Aorta (tissue), 5 donors: ENCODE data around the gene PTBP1. TPM values are rescaled to one million over a fixed set of nuclear protein-coding genes. Genes with fewer than 3 reads are reported as not detected.

ENCODE experiments used
- ATAC-seq: fragments of 200-7000 bp; cut with Tn5 transposase; one replicate; pipeline ENCODE4 v1.9.1; 2022; ENCODE audit warnings: moderate library complexity; ENCODE audit not compliant: low FRiP score
- DNase-seq, 2 donors: peaks; one replicate each; pipeline ENCODE4 v3.0.0-alpha.2; 2020
- H3K27ac ChIP-seq, 2 donors: one replicate each; pipeline ENCODE4 v1.5.1; 2013; ENCODE audit warnings: low read length in 2 of 2, mild to moderate bottlenecking in 2 of 2, moderate library complexity in 2 of 2, control low read depth in 1 of 2, inconsistent platforms in 1 of 2, low read depth in 1 of 2
- H3K27me3 ChIP-seq, 2 donors: one replicate each; pipeline ENCODE4 v1.6.1; 2013; ENCODE audit warnings: control low read depth in 1 of 2, low read length in 1 of 2, mild to moderate bottlenecking in 1 of 2, moderate library complexity in 1 of 2; ENCODE audit not compliant: insufficient read depth in 2 of 2, control insufficient read depth in 1 of 2
- H3K36me3 ChIP-seq, 2 donors: one replicate each; pipeline ENCODE4 v1.6.1; 2013; ENCODE audit warnings: control low read depth in 1 of 2, low read length in 1 of 2, mild to moderate bottlenecking in 1 of 2; ENCODE audit not compliant: insufficient read depth in 2 of 2, control insufficient read depth in 1 of 2
- H3K4me1 ChIP-seq, 2 donors: one replicate each; pipeline ENCODE4 v1.6.1; 2013; ENCODE audit warnings: low read length in 2 of 2, control low read depth in 1 of 2, mild to moderate bottlenecking in 1 of 2, moderate library complexity in 1 of 2; ENCODE audit not compliant: insufficient read depth in 2 of 2, control insufficient read depth in 1 of 2
- H3K4me3 ChIP-seq, 2 donors: one replicate each; pipeline ENCODE4 v1.5.1; 2013; ENCODE audit warnings: low read length in 2 of 2, control low read depth in 1 of 2, mild to moderate bottlenecking in 1 of 2
- H3K9me3 ChIP-seq: one replicate; pipeline ENCODE4 v1.6.1; 2013; ENCODE audit warnings: mild to moderate bottlenecking, low read length; ENCODE audit not compliant: control insufficient read depth
- WGBS, 2 donors: extraction: QIAGEN DNeasy Blood & Tissue Kit; methylation state at CpG; one replicate each; pipeline ENCODE4 v1.1.7; 2013; 5-methylcytosine and 5-hydroxymethylcytosine counted together
- intact Hi-C, 2 donors: fragments of 100-400 bp; cut with DNase I; formaldehyde crosslinking; loops; one replicate each; pipeline versions ENCODE4 v1.14.2 to v1.15.0; 2022
- polyA plus RNA-seq, 2 donors: library from polyadenylated mRNA; stranded (reverse); fragments of 200-250 nt; gene quantifications; one replicate each; pipeline ENCODE4 v1.2.3, GENCODE V29; 2013
- total RNA-seq, 2 donors: library from RNA; stranded (reverse); fragmentation: NEBNext Ultra II Directional; extraction: Animal tissue kit (Norgen Biotek cat#: 25700); gene quantifications; one replicate each; pipeline ENCODE4 v1.2.1, GENCODE V29; 2021
- donor health status: healthy with polysubstance abuse.
- donor health status: Bipolar disorder and iron deficiency.
- donor health status: DM: no; HTN: no; CAD: no.
- donor health status: DM: no; HTN: no; CAD: no.
- donor health status: DM: yes; HTN: yes; CAD: no.

Gene PTBP1
- total and polyA plus RNA-seq, 4 donors, result 46.7 to 218 (median 141) TPM

GRCh38 chr19:755063-755462, 42.2 kb upstream of the PTBP1 start:
- Histone ChIP-seq H3K36me3 (no peaks in the 10 kb centered on the region), H3K4me3 (no peak overlapping the region), H3K9me3 (peaks cover 3% of the 10 kb centered on the region), H3K4me1 (no peaks in the 10 kb centered on the region), H3K27me3 (no peaks in the 10 kb centered on the region), H3K27ac (no peak overlapping the region)
- DNase-seq, result no peak
- no peak for ATAC-seq
- intact Hi-C loops, result no loop called here
- WGBS, 2 donors, result 94 to 96% methylated on average over 15 of the region's 15 CpGs

GRCh38 chr19:756236-756635, 41.0 kb upstream of the PTBP1 start:
- no peak overlapping the region for H3K4me3 ChIP-seq
- ATAC-seq (no peak), DNase-seq (no peak)
- H3K4me1 ChIP-seq, result no peaks in the 10 kb centered on the region
- no peaks in the 10 kb centered on the region for H3K27me3 ChIP-seq
- peaks cover 3% of the 10 kb centered on the region for H3K9me3 ChIP-seq
- H3K27ac ChIP-seq, result no peak overlapping the region
- no peaks in the 10 kb centered on the region for H3K36me3 ChIP-seq
- intact Hi-C loops, result no loop called here

GRCh38 chr19:756821-757688, 40.2 kb upstream of the PTBP1 start:
- DNase-seq, result no peak
- Histone ChIP-seq H3K9me3 (peaks cover 3% of the 10 kb centered on the region), H3K27me3 (no peaks in the 10 kb centered on the region), H3K36me3 (no peaks in the 10 kb centered on the region), H3K4me1 (no peaks in the 10 kb centered on the region), H3K27ac (no peak overlapping the region), H3K4me3 (no peak overlapping the region)
- 87 to 90% methylated on average over 35 to 36 of the region's 36 CpGs for WGBS, 2 donors
- no peak for ATAC-seq
- intact Hi-C loops, result no loop called here

GRCh38 chr19:757811-758668, 39.2 kb upstream of the PTBP1 start:
- peaks cover 3% of the 10 kb centered on the region for H3K9me3 ChIP-seq
- H3K4me3 ChIP-seq, result no peak overlapping the region
- H3K27me3 ChIP-seq, result no peaks in the 10 kb centered on the region
- no peaks in the 10 kb centered on the region for H3K36me3 ChIP-seq
- DNase-seq, result no peak
- peak; percentile 24 for ATAC-seq
- H3K27ac ChIP-seq, result no peak overlapping the region
- no peaks in the 10 kb centered on the region for H3K4me1 ChIP-seq
- intact Hi-C loops, result no loop called here
- 95 to 96% methylated on average over 50 of the region's 50 CpGs for WGBS, 2 donors

- DNase-seq (no peak), ATAC-seq (no peak)
- no peaks in the 10 kb centered on the region for H3K36me3 ChIP-seq
- H3K9me3 ChIP-seq, result peaks cover 2% of the 10 kb centered on the region
- no peak overlapping the region for H3K27ac ChIP-seq
- no peak overlapping the region for H3K4me3 ChIP-seq
- H3K4me1 ChIP-seq, result no peaks in the 10 kb centered on the region
- intact Hi-C loops, result no loop called here
- H3K27me3 ChIP-seq, result no peaks in the 10 kb centered on the region
- 93 to 94% methylated on average over 10 of the region's 10 CpGs for WGBS, 2 donors
These were observed 34.1 kb upstream of the PTBP1 start for GRCh38 chr19:763181-763580.

GRCh38 chr19:763869-764268, 33.4 kb upstream of the PTBP1 start:
- intact Hi-C loops, result no loop called here
- H3K9me3 ChIP-seq, result no peaks in the 10 kb centered on the region
- no peaks in the 10 kb centered on the region for H3K4me1 ChIP-seq
- DNase-seq, result no peak
- no peak for ATAC-seq
- no peak overlapping the region for H3K4me3 ChIP-seq
- WGBS, 2 donors, result 93 to 95% methylated on average over 6 of the region's 6 CpGs
- H3K27ac ChIP-seq, result no peak overlapping the region
- no peaks in the 10 kb centered on the region for H3K27me3 ChIP-seq
- H3K36me3 ChIP-seq, result no peaks in the 10 kb centered on the region

- intact Hi-C loops, result no loop called here
- WGBS, 2 donors, result 94 to 95% methylated on average over 12 of the region's 12 CpGs
These were observed 33.0 kb upstream of the PTBP1 start for GRCh38 chr19:764301-764700.

GRCh38 chr19:765179-765738, 32.0 kb upstream of the PTBP1 start:
- H3K4me3 ChIP-seq, result no peak overlapping the region
- intact Hi-C loops, result no loop called here
- WGBS, 2 donors, result 84 to 88% methylated on average over 7 of the region's 7 CpGs

More at GRCh38 chr19:764301-764700, 33.0 kb upstream of the PTBP1 start:
- ATAC-seq (no peak), DNase-seq (no peak)
- Histone ChIP-seq H3K4me1 (no peaks in the 10 kb centered on the region), H3K36me3 (no peaks in the 10 kb centered on the region), H3K4me3 (no peak overlapping the region), H3K9me3 (no peaks in the 10 kb centered on the region), H3K27ac (no peak overlapping the region), H3K27me3 (no peaks in the 10 kb centered on the region)

More at GRCh38 chr19:765179-765738, 32.0 kb upstream of the PTBP1 start:
- H3K27me3 ChIP-seq, result no peaks in the 10 kb centered on the region
- ATAC-seq, result no peak
- H3K27ac ChIP-seq, result no peak overlapping the region
- no peaks in the 10 kb centered on the region for H3K36me3 ChIP-seq
- H3K4me1 ChIP-seq, result no peaks in the 10 kb centered on the region
- no peaks in the 10 kb centered on the region for H3K9me3 ChIP-seq
- no peak for DNase-seq
